Peyer's patch (tissue), 4 donors: ENCODE data around the gene PLCB2. TPM values are rescaled to one million over a fixed set of nuclear protein-coding genes. Genes with fewer than 3 reads are reported as not detected.
A peak's percentile ranks its signal among the peaks of the same experiment; 100 is the strongest.

Source experiments
- DNase-seq, 3 donors: peaks; one replicate each; pipeline ENCODE4 v3.0.0-alpha.2; 2017 to 2019
- H3K27ac ChIP-seq, 4 donors: fragments of 200-600 bp; sonication (generic); one replicate each; pipeline ENCODE4 v1.5.1; 2016 to 2019
- H3K27me3 ChIP-seq, 2 donors: fragments of 200-600 bp; sonication (generic); one replicate each; pipeline ENCODE4 v1.5.1; 2019
- H3K36me3 ChIP-seq, 3 donors: fragments of 200-600 bp; sonication (generic); one replicate each; pipeline ENCODE4 v1.5.1; 2016 to 2019
- H3K4me1 ChIP-seq, 4 donors: fragments of 200-600 bp; sonication (generic); one replicate each; pipeline ENCODE4 v1.5.1; 2016 to 2019
- H3K4me3 ChIP-seq, 4 donors: fragments of 200-600 bp; sonication (generic); 1 replicate in 3 of 4; 2 replicates in 1 of 4; pipeline ENCODE4 v1.5.1; 2016 to 2019; ENCODE audit warnings: mild to moderate bottlenecking in 1 of 4
- H3K9me3 ChIP-seq, 4 donors: fragments of 200-600 bp; sonication (generic); one replicate each; pipeline ENCODE4 v1.5.1; 2016 to 2019; ENCODE audit warnings: mild to moderate bottlenecking in 1 of 4
- POLR2A ChIP-seq, 2 donors: fragments of 450-650 bp; IDR thresholded peaks; one replicate each; pipeline ENCODE4 v1.5.1; 2017; ENCODE audit warnings: antibody characterized with exemption in 2 of 2, mild to moderate bottlenecking in 2 of 2, moderate library complexity in 2 of 2
- total RNA-seq, 4 donors: library from RNA; depleted of rRNA; stranded (reverse); fragments of >200 nt; gene quantifications; one replicate each; pipeline ENCODE4 v1.1.0, GENCODE V29; 2016
- TF ChIP-seq, protein P1 (sequence below), 6 experiments: fragments of 450-650 bp in 4 of 6; fragments of 200-600 bp in 2 of 6; sonication (generic) in 1 of 6; IDR thresholded peaks; one replicate each; pipeline ENCODE4 v1.5.1; 2017 to 2019; ENCODE audit warnings: antibody characterized with exemption in 6 of 6, mild to moderate bottlenecking in 3 of 6, moderate library complexity in 1 of 6

Gene PLCB2
- total RNA-seq, 4 donors from 2014 or later: 12.3 to 101 (median 15.7) TPM

DNA sequence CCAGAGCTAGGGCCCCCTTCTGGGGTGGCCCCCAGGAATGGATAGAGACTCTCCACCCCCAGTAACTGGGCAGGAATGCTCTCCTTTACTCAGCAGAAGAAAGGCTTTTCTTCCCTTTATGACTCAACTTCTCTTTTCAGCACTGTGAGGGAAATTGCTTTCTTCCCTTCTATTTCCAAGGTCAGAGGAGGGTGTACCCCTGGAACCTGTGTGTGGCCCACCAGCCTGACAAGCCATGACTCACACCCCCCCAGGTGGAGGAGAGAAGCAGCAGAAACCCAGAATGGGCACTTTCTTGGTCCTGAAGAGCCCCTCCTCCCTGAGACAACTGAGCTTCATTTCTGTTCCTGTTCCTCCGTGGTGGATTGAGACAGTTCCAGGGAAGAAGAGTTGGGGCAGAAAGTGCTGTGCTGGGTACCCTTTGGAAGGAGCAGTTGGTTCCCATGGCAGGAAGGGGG, 22.2 kb downstream of the PLCB2 start:
- Histone ChIP-seq H3K4me3 (no peak overlapping the region), H3K27me3 (peaks cover 0 to 30% of the 10 kb centered on the region in 2 donors), H3K27ac (no peak overlapping the region), H3K9me3 (no peaks in the 10 kb centered on the region), H3K4me1 (peaks cover 0 to 26% (median 11%) of the 10 kb centered on the region in 4 donors), H3K36me3 (no peaks in the 10 kb centered on the region)
- no peak for DNase-seq
- TF ChIP-seq, protein P1, sequence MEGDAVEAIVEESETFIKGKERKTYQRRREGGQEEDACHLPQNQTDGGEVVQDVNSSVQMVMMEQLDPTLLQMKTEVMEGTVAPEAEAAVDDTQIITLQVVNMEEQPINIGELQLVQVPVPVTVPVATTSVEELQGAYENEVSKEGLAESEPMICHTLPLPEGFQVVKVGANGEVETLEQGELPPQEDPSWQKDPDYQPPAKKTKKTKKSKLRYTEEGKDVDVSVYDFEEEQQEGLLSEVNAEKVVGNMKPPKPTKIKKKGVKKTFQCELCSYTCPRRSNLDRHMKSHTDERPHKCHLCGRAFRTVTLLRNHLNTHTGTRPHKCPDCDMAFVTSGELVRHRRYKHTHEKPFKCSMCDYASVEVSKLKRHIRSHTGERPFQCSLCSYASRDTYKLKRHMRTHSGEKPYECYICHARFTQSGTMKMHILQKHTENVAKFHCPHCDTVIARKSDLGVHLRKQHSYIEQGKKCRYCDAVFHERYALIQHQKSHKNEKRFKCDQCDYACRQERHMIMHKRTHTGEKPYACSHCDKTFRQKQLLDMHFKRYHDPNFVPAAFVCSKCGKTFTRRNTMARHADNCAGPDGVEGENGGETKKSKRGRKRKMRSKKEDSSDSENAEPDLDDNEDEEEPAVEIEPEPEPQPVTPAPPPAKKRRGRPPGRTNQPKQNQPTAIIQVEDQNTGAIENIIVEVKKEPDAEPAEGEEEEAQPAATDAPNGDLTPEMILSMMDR (IDR thresholded peaks at IDR 0.05): no peak
- no peak for TF ChIP-seq POLR2A (IDR thresholded peaks at IDR 0.05)

DNA sequence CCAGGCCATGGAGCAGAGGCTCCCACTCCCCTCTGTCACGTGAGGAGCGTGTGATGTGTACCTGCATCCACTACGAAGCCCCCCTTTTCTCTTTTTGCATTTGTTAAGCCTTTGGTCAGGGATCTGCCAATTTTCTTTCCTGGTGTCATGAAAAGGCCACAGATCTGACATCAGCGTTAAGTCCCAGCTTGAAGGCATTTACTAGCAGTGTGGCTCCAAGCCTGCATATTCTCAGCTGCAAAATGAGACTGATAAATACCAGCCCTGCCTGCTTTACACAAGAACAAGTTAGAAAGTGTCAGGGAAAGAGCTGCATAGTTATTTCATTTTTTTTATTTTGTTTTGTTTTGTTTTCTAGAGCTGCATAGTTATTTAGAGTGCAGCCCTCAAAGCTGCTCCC, 22.6 kb downstream of the PLCB2 start:
- Histone ChIP-seq H3K36me3 (no peaks in the 10 kb centered on the region), H3K4me3 (no peak overlapping the region), H3K9me3 (no peaks in the 10 kb centered on the region), H3K27me3 (peaks cover 0 to 34% of the 10 kb centered on the region in 2 donors), H3K4me1 (peaks cover 0 to 25% (median 12%) of the 10 kb centered on the region in 4 donors), H3K27ac (no peak overlapping the region)
- TF ChIP-seq, protein P1 (IDR thresholded peaks at IDR 0.05): no peak
- no peak for TF ChIP-seq POLR2A (IDR thresholded peaks at IDR 0.05)
- DNase-seq: no peak

DNA sequence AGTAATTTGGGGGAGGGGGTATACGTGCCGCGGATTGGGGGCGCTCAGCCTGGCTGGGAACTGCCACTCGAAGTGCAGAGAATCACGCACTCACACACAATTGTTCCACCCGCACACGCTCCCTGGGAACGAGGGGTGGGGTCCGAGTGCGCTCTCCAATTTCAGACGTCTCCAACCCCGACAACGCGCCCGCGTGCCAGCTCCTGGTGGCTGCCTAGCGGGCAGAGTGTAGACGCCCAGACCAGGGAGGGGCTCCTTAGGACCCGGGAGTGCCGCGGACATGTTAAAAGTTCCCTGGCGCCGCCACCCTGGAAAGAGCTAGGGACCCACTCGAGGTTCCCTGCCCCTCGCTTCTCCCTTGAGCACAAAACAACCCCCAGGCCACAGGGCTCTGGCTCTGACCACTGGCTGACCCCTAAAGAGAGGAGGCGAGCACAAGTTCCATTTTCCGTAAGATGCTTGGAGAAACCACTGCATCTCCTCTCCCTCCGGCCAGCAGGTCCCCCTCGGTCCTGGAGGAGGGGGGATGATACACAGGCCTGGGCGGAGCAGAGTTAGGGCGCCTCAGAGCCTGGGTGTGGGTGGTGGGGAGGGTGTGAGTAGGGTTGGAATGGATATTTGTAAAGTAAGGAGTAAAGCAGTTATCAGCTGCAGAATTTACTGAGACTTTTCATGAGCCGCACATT, 24.0 kb downstream of the PLCB2 start:
- Histone ChIP-seq H3K27me3 (peaks cover 0 to 41% of the 10 kb centered on the region in 2 donors), H3K4me3 (no peak overlapping the region)
- TF ChIP-seq, protein P1 (IDR thresholded peaks at IDR 0.05): no peak
- TF ChIP-seq POLR2A (IDR thresholded peaks at IDR 0.05): no peak

DNA sequence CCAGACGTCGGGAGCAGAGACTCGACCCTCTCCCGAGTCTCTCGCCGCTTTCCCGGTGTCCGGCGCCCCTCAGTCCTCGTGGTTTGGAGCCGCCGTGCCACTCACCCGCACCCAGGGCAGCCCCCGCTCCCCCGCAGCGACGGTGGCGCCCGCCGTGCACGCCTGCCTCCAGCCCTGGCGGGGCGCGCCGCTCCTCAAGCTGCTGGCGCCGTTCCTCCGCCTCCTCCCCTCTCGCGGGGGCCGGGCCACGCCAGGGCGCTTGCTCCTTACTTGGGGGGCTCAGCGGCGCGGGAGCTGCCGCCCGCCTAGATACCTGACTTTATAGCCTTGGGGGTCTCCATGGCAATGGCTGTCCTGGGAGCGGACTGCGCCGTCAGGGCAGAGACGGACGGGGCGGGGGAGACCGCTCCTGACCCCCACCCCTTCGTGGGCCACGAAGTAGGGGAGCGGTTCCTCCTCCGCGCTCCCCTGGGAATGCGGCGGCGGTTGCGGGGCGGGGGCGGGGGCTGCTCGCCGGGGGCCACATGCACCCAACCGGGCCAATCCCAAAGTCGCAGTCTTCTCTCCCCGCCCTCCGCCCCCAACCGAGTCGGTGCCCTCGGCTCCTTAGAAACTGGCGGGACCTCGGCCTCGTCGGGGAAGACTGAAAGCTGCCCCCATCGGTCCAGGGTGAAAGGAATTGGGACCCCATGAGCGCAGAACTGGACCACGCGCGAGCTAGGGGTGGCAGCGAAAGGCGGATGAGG, 24.7 kb downstream of the PLCB2 start, which contains the start of gene ANKRD63:
TSS of gene ANKRD63 (minus strand) at position 196 of the 746 bp plus-strand sequence. CDS start 478 bp downstream, outside the sequence.
- no peak for TF ChIP-seq POLR2A (IDR thresholded peaks at IDR 0.05)
- TF ChIP-seq, protein P1 (IDR thresholded peaks at IDR 0.05): no peak
- no peaks in the 10 kb centered on the region for H3K9me3 ChIP-seq
- peak within 1 kb of the TSS; percentile 37 to 72 (median 54) for H3K4me3 ChIP-seq
- peak within 1 kb of the TSS in 1 of 4 donors; percentile 46 for H3K27ac ChIP-seq
- H3K27me3 ChIP-seq: peaks cover 0 to 41% of the 10 kb centered on the region in 2 donors
- peaks cover 0 to 34% (median 15%) of the 10 kb centered on the region in 4 donors for H3K4me1 ChIP-seq
- peak in 1 of 3 donors; percentile 36 for DNase-seq
- no peaks in the 10 kb centered on the region for H3K36me3 ChIP-seq

More for the DNA sequence above, 24.0 kb downstream of the PLCB2 start:
- Histone ChIP-seq H3K4me1 (peaks cover 0 to 34% (median 15%) of the 10 kb centered on the region in 4 donors), H3K36me3 (no peaks in the 10 kb centered on the region), H3K9me3 (no peaks in the 10 kb centered on the region), H3K27ac (no peak overlapping the region)
- no peak for DNase-seq

DNA sequence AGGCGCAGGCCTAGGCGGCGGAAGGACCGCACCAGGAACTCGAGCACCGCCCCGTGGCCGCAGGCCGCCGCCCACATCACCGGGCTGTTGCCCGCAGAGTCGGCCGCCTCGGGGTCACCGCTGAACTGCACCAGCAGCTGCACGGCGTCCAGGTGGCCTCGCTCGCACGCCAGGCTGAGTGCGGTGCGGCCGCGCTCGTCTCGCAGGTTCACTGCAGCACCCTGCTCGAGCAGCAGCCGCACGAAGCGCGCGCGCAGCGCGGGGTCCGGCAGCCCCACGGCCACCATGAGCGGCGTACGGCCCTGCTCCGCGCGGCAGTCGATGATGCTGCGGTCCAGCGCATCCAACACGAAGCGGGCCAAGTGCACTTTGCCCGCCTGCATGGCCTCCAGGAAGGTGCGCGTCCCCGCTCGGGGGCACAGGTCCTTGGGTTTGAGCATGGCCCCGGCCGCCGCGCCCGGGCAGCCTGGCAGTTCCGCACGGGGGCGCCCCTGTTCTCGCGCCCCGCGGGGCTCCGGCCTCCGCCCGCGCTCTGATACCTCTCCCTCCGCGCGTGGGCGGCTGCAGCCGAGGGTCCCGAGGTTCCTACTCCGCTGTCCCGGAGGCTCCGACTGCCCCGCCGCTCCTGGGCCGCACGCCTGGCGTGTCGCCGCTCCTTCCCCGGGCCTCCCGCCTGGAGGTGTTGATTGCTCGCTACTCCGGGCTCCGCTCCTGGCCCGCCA, 25.4 kb downstream of the PLCB2 start:
- peaks cover 0 to 34% (median 15%) of the 10 kb centered on the region in 4 donors for H3K4me1 ChIP-seq

More for the DNA sequence above, 25.4 kb downstream of the PLCB2 start:
- peaks cover 0 to 41% of the 10 kb centered on the region in 2 donors for H3K27me3 ChIP-seq
- peak overlapping the region; percentile 37 to 72 (median 54) for H3K4me3 ChIP-seq
- DNase-seq: peak; percentile 53 to 78 (median 78)
- H3K9me3 ChIP-seq: no peaks in the 10 kb centered on the region
- TF ChIP-seq, protein P1 (IDR thresholded peaks at IDR 0.05): peak in 4 of 6 experiments; percentile 35 to 57 (median 42)
- no peak for TF ChIP-seq POLR2A (IDR thresholded peaks at IDR 0.05)
- peak overlapping the region in 1 of 4 donors; percentile 46 for H3K27ac ChIP-seq
- H3K36me3 ChIP-seq: no peaks in the 10 kb centered on the region
